SH-SY5Y (cell line): ENCODE measurements around the gene PSME1.

Source experiments
- GATA2 ChIP-seq: IDR thresholded peaks from 2 replicates; pipeline ENCODE4 v1.6.1; 2011; ENCODE audit warnings: mild to moderate bottlenecking, low read depth, low read length
- GATA3 ChIP-seq: IDR thresholded peaks from 2 replicates; pipeline ENCODE4 v1.6.1; 2011; ENCODE audit warnings: low read depth, mild to moderate bottlenecking, low read length, moderate library complexity

DNA sequence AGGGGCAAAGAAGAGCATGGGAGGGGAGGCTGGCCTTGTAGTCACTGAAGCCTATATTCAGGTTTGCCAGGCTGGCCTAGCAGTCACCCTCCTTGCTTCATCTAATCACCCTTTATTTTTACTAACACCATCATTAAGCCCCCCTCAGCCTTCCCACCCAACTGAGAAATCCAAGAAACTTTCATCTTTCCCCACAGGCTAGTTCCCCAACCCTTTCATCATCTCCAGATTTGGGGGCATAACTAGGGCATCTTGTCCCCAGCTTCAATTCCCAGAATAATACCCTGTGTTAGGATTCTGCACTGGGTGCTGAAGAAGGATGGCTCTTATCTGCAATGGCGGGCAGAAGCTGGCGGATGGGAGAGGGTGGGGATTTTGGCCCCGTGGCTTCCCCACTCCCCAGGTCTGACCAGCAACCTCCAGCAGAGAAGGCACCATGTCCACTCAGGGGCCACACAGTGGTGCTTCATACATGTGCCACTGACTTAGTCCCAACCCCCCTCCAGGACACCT, 35.0 kb upstream of the PSME1 start:
- no peak for TF ChIP-seq GATA2
- TF ChIP-seq GATA3 = no peak
